Coronary artery (tissue), 2 donors: ENCODE results near the gene CD1E.
"Not testable (repeated sequence)": the region's sequence is repeated elsewhere in the genome, so short reads cannot be mapped to it uniquely, and the experiment has no call there.

Source experiments
- DNase-seq: peaks from one replicate; pipeline ENCODE4 v3.0.0-alpha.2; 2017; ENCODE audit warnings: low spot score
- H3K27ac ChIP-seq, 2 donors: fragments of 200-600 bp; sonication (generic); one replicate each; pipeline ENCODE4 v1.5.1; 2016 to 2019
- H3K4me3 ChIP-seq: fragments of 200-600 bp; sonication (generic); 2 replicates; pipeline ENCODE4 v1.5.1; 2016; ENCODE audit warnings: mild to moderate bottlenecking, moderate library complexity
- CTCF ChIP-seq: fragments of 200-600 bp; sonication (generic); IDR thresholded peaks from one replicate; pipeline ENCODE4 v1.5.1; 2019; ENCODE audit warnings: antibody characterized with exemption

The CD1E gene

GRCh38 chr1:158334526-158335212, 19.0 kb upstream of the CD1E start:
- no peak overlapping the region for H3K4me3 ChIP-seq
- no peak for TF ChIP-seq CTCF
- H3K27ac ChIP-seq: no peak overlapping the region
- DNase-seq: no peak

DNA sequence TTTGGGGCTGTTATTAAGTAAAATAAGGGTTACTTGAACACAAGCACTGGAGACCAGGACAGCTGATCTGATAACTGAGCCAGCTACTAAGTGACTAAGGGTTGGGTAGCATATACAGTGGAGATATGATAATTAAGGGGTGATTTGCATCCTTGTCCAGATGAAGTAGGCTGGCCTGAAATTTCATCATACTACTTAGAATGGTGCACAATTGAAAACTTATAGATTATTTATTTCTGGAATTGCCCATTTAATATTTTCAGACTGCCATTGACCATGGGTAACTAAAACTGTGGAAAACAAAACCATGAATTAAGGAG, 18.5 kb upstream of the CD1E start:
- no peak for DNase-seq

GRCh38 chr1:158336413-158336812, 17.3 kb upstream of the CD1E start:
- not testable (repeated sequence) for H3K27ac ChIP-seq, DNase-seq, H3K4me3 ChIP-seq

More for the DNA sequence above, 18.5 kb upstream of the CD1E start:
- no peak overlapping the region for H3K4me3 ChIP-seq
- no peak overlapping the region for H3K27ac ChIP-seq
- no peak for TF ChIP-seq CTCF

GRCh38 chr1:158348946-158349345, 4.7 kb upstream of the CD1E start:
- not testable (repeated sequence) for H3K27ac ChIP-seq, DNase-seq, H3K4me3 ChIP-seq

- DNase-seq: no peak
- no peak for TF ChIP-seq CTCF
- Histone ChIP-seq H3K4me3 (no peak overlapping the region), H3K27ac (no peak overlapping the region)
Observed at GRCh38 chr1:158354255-158354654, 561 bp downstream of the CD1E start.

DNA sequence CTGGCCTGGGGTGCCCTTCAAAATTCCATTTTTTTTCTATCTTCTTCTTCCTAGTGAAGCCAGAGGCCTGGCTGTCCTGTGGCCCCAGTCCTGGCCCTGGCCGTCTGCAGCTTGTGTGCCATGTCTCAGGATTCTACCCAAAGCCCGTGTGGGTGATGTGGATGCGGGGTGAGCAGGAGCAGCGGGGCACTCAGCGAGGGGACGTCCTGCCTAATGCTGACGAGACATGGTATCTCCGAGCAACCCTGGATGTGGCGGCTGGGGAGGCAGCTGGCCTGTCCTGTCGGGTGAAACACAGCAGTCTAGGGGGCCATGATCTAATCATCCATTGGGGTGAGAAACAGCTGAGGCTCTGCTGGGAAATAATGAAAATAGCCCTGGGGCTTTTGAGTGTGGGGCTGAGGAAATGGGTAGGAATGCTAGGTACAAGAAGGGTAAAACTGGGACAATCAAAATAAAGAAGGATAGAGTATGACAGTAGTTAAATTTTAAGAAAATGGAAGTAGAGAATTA, 2.1 kb downstream of the CD1E start:
- Histone ChIP-seq H3K4me3 (no peak overlapping the region), H3K27ac (no peak overlapping the region)
- no peak for TF ChIP-seq CTCF
- no peak for DNase-seq

DNA sequence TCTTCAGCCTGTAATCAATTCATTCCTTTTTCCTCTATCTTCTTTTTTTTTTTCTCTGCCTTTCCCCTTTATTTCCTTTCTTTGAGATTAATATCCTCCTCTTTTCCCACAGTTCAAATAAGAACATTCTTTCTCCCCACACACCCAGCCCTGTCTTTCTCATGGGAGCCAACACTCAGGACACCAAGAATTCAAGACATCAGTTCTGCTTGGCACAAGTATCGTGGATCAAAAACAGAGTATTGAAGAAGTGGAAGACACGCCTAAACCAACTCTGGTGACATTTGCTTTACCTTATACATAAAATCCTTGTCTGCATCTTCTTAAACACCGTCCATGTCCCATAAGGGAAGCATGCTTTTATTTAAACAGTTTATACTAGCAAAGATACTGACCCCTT, 2.9 kb downstream of the CD1E start:
- Histone ChIP-seq H3K4me3 (no peak overlapping the region), H3K27ac (no peak overlapping the region)
- no peak for DNase-seq
- TF ChIP-seq CTCF: no peak

GRCh38 chr1:158357441-158357840, 3.7 kb downstream of the CD1E start:
- no peak for DNase-seq
- Histone ChIP-seq H3K4me3 (no peak overlapping the region), H3K27ac (no peak overlapping the region)
- no peak for TF ChIP-seq CTCF
